Measurements from ENCODE around the gene CUZD1.
A peak's percentile ranks its signal among the peaks of the same experiment; 100 is the strongest.
"Not testable (repeated sequence)": the region's sequence is repeated elsewhere in the genome, so short reads cannot be mapped to it uniquely, and the experiment has no call there.

The CUZD1 gene, protein sequence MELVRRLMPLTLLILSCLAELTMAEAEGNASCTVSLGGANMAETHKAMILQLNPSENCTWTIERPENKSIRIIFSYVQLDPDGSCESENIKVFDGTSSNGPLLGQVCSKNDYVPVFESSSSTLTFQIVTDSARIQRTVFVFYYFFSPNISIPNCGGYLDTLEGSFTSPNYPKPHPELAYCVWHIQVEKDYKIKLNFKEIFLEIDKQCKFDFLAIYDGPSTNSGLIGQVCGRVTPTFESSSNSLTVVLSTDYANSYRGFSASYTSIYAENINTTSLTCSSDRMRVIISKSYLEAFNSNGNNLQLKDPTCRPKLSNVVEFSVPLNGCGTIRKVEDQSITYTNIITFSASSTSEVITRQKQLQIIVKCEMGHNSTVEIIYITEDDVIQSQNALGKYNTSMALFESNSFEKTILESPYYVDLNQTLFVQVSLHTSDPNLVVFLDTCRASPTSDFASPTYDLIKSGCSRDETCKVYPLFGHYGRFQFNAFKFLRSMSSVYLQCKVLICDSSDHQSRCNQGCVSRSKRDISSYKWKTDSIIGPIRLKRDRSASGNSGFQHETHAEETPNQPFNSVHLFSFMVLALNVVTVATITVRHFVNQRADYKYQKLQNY
- long read RNA-seq, donor 1: 0 reads
- long read RNA-seq, donor 2, partial matches to known transcripts: 0 of 1 reads
- long read RNA-seq, donor 2, other reads (novel, unspliced or antisense): 0 of 1 reads
- long read RNA-seq, donor 3: 0 reads
- long read RNA-seq, donor 4: 0 reads
- long read RNA-seq, donor 5: 0 reads
- long read RNA-seq, donor 6: 0 reads
- long read RNA-seq, donor 7: 0 reads
- long read RNA-seq, donor 8: 0 reads

DNA sequence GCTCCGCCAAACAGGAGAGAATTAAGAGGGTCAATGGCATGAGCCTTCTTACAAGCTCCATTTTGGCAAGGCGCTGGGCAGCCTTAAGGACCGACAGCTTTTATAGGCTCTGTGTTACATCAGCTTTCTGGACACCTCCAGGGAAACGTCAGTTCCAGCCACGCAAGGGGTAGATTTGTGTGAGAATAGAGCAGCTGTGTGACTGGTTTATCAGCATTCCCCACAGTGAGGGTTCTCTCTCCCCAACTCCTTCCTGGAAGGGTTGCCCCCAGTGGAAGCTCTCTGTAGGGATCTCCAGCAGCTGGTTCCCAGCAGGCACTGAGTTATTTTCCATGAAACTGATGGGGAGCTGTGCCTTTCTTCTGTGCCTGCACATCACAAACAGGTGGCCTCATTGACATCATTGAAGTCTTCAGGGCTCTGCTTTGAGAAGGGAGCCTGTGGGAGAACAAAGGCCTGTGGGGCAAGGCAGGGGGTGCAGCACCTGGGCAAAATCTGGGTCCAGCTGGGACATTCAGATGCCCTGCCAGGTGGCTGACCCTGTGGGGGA is at the start of gene CUZD1:
CUZD1 (minus strand) TSS at position 75 of the 550 bp plus-strand sequence; CDS start at position 61, 14 bp downstream.
- DNase-seq: no peak

DNA sequence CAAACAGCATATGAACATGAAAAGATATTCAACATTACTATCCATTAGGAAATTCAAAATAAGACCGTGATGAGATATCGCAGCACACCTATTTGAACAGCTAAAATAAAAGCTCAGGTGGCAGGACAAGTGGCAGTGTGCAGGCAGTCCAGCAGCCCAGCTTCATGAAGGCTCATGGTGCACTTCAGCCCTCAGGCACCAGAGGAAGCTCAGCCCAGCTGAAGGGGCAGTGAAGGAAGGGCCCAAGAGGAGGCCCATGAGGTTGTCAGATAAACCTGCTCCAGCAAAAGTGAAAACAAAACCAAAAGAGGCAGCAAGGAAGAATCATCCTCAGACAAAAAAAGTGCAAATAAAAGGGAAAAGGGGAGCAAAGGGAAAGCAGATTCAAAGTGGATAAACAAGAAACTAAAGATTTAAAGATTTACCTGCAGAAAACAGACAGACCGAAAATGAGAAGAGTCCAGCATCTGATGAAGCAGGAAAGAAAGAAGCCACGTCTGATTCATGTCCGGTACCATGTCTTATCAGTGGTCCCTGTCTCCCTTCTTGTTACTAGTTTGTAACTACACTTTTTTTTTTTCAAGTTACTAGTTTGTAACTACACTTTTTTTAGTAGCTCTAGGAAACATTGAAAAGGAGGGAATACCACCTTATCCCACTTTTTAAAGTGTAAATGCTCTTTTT is 48.7 kb upstream of the CUZD1 start:
- no peak for DNase-seq

DNA sequence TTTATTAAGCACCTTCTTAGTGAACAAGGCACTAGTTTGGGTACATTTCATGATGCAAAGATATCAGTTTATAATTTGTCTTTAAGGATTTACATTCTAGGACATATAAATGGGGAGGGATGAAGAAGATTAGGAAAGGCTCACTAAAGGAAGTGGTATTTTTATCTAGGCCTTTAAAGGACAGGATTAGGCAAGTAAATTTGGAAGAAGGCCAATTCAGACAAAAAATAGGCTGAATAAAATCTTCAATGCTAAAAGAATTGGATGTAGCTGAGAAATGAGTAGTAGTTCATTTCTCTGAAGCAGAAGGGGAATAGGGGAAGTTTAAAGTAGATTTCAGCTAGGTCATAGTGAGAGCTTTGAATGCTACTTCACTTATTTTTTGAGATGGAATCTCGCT is 38.5 kb upstream of the CUZD1 start:
- no peak for DNase-seq

DNA sequence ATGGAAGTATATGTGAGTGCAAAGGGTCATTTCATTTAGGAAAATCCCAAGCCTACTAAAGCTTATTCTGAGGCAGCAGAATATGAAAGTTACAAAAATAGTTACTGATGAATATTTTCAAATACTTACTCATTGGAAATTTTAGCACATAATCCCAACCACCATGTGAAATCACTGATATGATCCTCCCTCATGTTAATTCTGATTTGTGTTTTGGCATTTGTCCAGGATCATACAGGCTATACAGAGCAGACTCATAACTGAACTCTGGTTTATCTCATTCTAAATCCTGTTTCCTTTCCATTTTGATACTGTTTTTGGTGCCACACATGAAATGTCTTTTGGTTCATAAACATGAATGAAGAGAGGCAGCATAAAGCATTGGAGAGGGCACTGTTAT is 37.1 kb upstream of the CUZD1 start:
- DNase-seq: no peak

DNA sequence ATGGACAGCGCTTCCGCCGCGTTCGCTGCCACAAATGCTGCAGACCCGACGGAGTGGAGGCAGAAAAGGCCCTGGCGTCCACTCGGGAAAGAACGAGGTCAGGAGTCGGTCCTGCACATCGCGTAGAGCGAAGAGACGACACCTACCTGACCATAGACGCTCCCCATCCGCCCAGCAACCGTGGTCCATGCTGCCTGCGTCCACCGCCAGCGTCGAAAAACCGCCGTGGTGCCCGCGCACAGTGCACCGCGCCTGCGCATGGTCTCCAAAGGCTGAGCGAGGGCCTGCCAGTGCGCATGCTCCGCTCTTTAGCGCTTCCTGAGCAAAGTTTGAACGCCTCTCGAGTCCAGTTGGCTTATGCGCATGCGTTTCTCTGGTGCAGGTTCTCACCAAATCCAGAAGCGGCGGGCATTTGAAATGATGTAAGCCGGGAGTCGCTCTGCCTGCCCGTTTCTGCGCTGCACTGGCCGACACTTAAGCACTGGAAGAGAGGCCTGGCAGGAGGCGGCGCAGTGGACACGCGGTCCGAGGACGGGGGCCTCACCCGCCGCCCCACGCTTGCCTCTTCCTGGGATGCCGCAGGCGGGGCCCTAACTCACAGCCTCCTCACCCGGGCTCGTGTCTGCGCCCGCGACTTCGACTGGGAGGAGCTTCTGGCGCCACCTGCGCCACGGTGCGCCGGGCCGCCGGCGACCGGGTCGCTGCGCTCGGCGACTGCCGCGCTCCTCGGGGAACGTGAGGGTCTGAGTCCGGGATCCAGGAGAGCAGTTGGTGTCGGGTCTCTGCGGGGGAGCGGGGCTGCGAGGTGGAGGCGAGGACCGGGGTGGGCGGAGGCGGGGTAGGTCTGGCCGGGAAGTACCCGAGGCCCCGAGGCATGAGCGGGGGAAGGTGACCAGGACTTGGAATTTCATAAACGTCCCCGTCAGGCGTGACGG is 33.9 kb upstream of the CUZD1 start, which contains the start of gene FAM24B:
FAM24B (minus strand) TSS at position 243 of the 935 bp plus-strand sequence. CDS start 29,066 bp downstream, outside the sequence.
- DNase-seq: peak; percentile 88

GRCh38 chr10:122878799-122879338 is 33.2 kb upstream of the CUZD1 start:
- no peak for DNase-seq

DNA sequence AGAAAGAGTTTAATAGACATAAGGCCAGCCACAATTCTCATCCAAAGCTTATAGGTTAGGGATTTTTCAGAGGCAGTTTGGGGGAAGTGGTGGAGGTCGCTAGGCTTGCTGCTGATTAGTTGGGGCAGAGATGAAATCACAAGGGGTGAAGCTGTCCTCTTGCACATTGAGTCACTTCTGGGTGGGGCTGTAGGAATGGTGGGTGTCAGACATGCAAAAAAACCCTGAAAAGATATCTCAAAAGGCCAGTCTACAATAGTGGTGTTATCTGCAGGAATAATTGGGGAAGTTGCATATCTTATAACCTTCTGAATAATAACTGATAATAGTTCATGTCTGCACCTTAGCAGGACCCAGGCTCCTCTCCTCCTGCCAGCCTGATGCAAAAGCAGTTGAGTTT is 31.6 kb upstream of the CUZD1 start:
- DNase-seq: no peak

GRCh38 chr10:122876467-122876855 is 30.8 kb upstream of the CUZD1 start:
- no peak for DNase-seq

GRCh38 chr10:122875843-122876466 is 30.3 kb upstream of the CUZD1 start:
- DNase-seq: no peak

GRCh38 chr10:122871947-122872346 is 26.3 kb upstream of the CUZD1 start:
- DNase-seq: not testable (repeated sequence)

DNA sequence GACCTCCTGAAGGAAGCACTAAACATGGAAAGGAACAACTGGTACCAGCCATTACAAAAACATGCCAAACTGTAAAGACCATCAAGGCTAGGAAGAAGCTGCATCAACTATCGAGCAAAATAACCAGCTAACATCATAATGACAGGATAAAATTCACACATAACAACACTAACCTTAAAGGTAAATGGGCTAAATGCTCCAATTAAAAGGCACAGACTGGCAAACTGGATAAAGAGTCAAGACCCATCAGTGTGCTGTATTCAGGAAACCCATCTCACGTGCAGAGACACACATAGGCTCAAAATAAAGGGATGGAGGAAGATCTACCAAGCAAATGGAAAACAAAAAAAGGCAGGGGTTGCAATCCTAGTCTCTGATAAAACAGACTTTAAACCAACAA is 23.1 kb upstream of the CUZD1 start:
- DNase-seq: not testable (repeated sequence)

DNA sequence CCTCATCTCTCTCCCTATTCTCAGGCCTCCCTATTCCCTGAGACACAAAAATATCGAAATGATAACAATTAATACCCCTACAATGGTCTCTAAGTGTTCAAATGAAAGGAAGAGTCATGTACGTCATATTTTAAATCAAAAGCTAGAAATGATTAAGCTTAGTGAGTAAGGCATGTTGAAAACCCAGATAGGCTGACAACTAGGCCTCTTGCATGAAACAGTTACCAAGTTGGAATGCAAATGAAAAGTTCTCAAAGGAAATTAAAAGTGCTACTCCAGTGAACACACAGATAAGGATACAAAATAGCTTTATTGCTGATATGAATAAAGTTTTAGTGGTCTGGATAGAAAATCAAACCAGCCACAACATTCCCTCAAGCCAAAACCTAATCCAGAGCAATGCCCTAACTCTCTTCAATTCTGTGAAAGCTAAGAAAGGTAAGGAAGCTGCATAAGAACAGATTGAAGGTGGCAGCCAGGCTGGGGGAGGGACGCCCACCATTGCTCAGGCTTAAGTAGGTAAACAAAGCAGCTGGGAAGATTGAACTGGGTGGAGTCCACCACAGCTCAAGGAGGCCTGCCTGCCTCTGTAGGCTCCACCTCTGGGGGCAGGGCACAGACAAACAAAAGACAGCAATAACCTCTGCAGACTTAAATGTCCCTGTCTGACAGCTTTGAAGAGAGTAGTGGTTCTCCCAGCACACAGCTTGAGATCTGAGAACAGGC is 21.3 kb upstream of the CUZD1 start:
- DNase-seq: not testable (repeated sequence)

- DNase-seq: no peak
These were observed 19.2 kb upstream of the CUZD1 start for GRCh38 chr10:122864901-122865300.

DNA sequence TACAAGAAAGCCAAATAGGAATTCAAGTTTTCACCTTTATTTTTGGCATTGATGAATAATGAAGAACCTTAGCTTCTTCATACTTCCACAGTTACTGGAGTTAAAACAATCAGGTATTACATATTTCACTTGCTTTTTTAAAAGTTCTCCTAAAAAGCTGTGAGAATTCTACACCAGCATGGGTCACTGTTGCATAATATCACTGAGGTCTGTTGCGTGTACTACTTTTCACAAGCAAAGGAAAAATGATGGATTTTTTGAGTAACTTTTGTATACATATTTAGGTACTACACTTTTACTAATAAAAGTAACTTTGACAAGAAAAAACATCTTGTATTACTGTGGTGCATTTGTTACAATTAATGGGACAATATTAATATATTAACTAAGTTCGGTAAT is 18.5 kb upstream of the CUZD1 start:
- DNase-seq: no peak

DNA sequence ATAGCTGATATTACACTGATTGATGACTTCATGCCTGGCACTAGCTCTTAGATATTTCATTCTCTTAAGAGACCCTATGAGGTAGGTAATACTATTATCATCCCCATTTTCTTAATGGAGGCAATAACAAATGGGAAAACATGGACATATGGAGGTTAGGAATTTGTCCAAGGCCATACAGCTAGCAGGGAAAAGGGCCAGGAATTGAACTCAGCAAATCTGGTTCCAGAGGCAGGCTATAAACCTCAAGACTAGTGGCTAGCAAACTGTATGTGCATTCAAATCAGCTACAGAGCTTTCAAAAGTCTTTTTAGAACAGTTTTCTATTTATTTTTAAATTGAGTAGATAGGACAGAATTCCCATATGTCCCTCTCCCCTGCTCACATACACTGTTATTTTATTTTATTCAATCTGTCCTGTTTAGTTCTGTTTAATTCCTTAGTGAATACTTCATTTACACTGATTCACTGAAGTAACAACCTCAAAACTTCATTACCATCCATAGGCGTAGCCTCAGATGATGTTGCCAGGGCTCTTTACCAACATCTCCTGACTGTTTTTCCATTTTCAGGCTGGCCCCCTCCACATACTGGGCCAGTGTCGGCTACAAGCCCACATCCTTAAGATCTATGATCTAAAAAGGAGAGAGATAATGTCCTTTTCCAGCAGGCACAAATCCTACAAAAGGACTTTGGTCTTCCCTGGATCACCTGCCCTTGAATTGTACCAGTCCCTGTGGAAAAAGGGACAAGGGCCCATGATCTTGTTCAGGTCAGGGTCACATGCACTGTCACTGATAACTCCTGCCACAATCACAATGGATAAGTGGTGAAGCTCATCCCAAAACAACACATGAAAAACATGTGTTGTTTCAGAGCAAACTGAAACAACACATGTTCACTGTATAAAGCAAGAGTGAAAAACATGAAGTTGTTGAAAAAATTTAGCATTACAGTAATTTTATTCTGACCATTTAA is 17.8 kb upstream of the CUZD1 start:
- no peak for DNase-seq

- DNase-seq: no peak
These were observed 16.1 kb upstream of the CUZD1 start for GRCh38 chr10:122861711-122862161.

GRCh38 chr10:122859527-122859926 is 13.9 kb upstream of the CUZD1 start:
- no peak for DNase-seq

DNA sequence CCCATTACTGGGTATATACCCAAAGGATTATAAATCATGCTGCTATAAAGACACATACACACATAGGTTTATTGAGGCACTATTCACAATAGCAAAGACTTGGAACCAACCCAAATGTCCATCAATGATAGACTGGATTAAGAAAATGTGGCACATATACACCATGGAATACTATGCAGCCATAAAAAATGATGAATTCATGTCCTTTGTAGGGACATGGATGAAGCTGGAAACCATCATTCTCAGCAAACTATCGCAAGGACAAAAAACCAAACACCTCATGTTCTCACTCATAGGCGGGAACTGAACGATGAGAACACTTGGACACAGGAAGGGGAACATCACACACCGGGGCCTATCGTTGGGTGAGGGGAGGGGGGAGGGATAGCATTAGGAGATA is 12.4 kb upstream of the CUZD1 start:
- not testable (repeated sequence) for DNase-seq

Measured in right kidney (tissue), 9 donors.